ENCODE measurements around the gene GASK1A.

The GASK1A gene

DNA sequence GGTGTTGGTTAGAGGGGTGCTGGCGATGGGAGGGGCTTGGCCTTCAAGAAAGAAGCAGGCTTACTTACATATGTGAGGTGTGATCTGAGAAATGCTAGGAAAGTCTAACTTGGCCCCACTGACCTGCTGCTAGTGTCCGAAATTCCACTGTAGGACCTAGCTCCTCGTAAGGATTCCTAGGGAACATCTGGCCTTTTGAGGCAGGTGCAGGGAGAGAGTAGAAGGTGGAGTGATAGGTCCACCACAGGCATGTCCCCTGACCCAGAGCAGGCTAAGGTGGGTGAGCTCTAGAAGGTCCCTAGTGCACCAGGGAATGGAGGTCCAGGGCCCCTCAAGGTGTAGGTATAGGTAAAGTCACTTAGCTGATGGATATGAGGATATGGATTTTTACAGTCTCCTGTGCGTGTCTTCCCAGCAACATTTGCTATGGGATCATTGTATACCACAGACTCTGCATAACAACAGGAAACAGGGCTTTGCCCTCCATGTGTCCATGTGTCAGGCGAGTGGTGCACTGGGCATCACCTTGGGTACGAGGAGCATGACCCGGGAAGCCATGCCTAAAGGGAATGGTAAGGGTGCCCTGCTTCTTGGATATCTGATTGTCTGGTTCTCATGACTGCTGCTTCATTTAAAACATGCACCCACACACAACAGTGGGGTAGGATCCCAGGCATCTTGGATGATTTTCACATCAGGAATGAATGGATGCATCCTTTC, 94.2 kb downstream of the GASK1A start:
- Histone ChIP-seq H3K4me3 (ENCODE audit: low read length) (no peak overlapping the region), H3K27ac (ENCODE audit: low read length) (no peak overlapping the region), H3K9ac (ENCODE audit: low read length) (no peak overlapping the region), H3K9me3 (ENCODE audit: control insufficient read depth, low read depth, low read length) (no peaks in the 10 kb centered on the region), H3K4me1 (ENCODE audit: control insufficient read depth, low read depth, low read length) (no peaks in the 10 kb centered on the region), H3K27me3 (ENCODE audit: control insufficient read depth, insufficient read depth, low read length) (no peaks in the 10 kb centered on the region), H3K36me3 (ENCODE audit: control insufficient read depth, low read depth, low read length) (no peaks in the 10 kb centered on the region)

DNA sequence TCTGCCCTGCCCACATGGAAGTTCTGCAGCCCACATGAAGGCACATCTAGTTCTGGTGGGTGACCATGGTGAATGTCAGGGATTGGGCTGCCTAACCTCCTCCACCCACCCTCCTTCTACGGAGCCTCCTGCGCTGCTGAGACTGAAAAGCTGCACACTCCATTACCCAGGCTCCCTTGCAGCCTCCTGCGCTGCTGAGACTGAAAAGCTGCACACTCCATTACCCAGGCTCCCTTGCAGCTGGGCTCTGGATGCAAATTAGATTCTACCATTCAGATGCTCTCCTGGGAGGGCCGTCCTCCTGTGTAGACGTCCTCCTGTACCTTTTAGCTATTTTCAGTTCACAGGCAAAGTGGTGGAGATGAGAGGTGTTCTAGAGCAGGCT, 94.7 kb downstream of the GASK1A start:
- Histone ChIP-seq H3K36me3 (ENCODE audit: control insufficient read depth, low read depth, low read length) (peaks cover 4% of the 10 kb centered on the region), H3K27ac (ENCODE audit: low read length) (no peak overlapping the region), H3K27me3 (ENCODE audit: control insufficient read depth, insufficient read depth, low read length) (no peaks in the 10 kb centered on the region), H3K9me3 (ENCODE audit: control insufficient read depth, low read depth, low read length) (no peaks in the 10 kb centered on the region), H3K9ac (ENCODE audit: low read length) (no peak overlapping the region), H3K4me1 (ENCODE audit: control insufficient read depth, low read depth, low read length) (no peaks in the 10 kb centered on the region), H3K4me3 (ENCODE audit: low read length) (no peak overlapping the region)

- Histone ChIP-seq H3K36me3 (ENCODE audit: control insufficient read depth, low read depth, low read length) (peaks cover 8% of the 10 kb centered on the region), H3K9me3 (ENCODE audit: control insufficient read depth, low read depth, low read length) (no peaks in the 10 kb centered on the region), H3K4me3 (ENCODE audit: low read length) (no peak overlapping the region), H3K9ac (ENCODE audit: low read length) (no peak overlapping the region), H3K27me3 (ENCODE audit: control insufficient read depth, insufficient read depth, low read length) (no peaks in the 10 kb centered on the region), H3K27ac (ENCODE audit: low read length) (no peak overlapping the region), H3K4me1 (ENCODE audit: control insufficient read depth, low read depth, low read length) (no peaks in the 10 kb centered on the region)
Measured at GRCh38 chr3:43074482-43074881, 95.4 kb downstream of the GASK1A start.

DNA sequence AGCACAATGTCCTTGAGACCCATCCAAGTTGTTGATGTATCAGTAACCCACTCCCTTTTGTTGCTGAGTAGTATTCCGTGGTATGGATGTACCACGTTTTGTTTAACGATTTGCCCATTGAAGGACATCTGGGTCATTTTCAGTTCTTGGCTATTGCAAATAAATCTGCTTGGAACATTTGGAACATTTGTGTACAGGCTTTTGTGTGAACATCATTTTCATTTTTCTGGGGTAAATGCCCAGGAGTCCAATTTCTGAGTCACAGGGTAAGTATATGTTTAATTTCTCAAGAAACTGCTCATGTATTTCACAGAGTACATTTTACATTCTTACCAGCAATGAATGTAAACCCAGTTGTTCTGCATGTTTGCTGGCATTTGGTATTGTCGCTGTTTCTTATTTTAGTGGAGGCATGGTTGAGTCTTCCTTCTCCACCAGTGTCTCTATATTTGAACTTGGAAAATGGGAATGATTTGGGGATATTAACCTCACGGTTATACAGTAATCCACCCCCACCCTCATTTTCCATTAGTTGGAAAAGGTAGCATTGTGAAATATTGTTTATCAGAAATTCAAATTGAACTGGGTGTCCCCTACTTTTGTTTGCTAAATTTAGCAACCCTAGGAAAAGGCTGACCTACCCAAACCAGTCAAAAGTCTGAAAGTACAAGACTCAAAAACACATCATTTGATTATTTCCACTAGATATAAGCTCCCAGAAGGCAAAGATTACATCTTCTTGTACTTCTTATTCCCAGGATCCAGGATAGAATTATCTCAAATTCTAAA, 96.0 kb downstream of the GASK1A start:
- Histone ChIP-seq H3K4me3 (ENCODE audit: low read length) (no peak overlapping the region), H3K9me3 (ENCODE audit: control insufficient read depth, low read depth, low read length) (no peaks in the 10 kb centered on the region), H3K36me3 (ENCODE audit: control insufficient read depth, low read depth, low read length) (peaks cover 9% of the 10 kb centered on the region), H3K4me1 (ENCODE audit: control insufficient read depth, low read depth, low read length) (no peaks in the 10 kb centered on the region), H3K27me3 (ENCODE audit: control insufficient read depth, insufficient read depth, low read length) (no peaks in the 10 kb centered on the region), H3K9ac (ENCODE audit: low read length) (no peak overlapping the region), H3K27ac (ENCODE audit: low read length) (no peak overlapping the region)

DNA sequence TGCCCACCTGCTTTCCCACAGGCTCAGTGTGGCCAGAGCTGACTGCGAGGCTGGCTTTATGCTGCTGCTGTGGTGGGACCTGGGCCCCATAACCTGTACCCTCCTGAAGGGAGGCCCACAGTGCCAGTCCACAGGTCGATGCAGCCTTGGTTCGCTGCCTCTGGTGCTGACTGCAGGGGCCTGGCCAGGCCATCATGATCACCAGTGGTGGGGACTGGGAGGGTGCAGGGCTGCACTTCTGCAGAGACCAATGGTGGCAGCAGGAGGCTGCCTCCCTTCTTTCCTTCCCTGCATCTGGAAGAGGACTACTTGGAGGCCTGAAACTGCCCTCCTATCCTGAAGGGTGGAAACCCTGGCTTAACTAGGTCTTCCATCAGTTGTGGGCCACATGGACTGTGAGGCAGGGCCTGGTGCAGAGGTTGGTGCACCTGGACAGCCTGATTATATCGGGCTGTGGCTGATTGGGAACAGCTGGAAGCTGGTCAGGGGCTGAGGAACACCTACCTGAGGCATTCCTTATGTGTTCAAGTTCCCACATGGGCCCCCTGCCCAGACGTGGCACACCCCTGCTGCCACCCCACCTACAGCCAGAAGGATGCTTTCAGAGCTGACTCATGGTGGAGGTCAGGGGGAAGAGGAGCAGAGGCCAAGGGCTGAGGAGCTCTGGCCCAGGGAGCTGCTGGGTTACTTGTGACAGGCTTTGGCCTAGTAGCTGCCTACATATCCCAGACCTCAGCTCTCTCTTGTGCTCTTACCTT, 97.0 kb downstream of the GASK1A start:
- H3K36me3 ChIP-seq (ENCODE audit: control insufficient read depth, low read depth, low read length): peaks cover 16% of the 10 kb centered on the region

GRCh38 chr3:43076857-43077256, 97.7 kb downstream of the GASK1A start:
- Histone ChIP-seq H3K4me3 (ENCODE audit: low read length) (no peak overlapping the region), H3K9ac (ENCODE audit: low read length) (no peak overlapping the region), H3K4me1 (ENCODE audit: control insufficient read depth, low read depth, low read length) (no peaks in the 10 kb centered on the region), H3K36me3 (ENCODE audit: control insufficient read depth, low read depth, low read length) (peaks cover 16% of the 10 kb centered on the region), H3K27ac (ENCODE audit: low read length) (no peak overlapping the region), H3K27me3 (ENCODE audit: control insufficient read depth, insufficient read depth, low read length) (no peaks in the 10 kb centered on the region), H3K9me3 (ENCODE audit: control insufficient read depth, low read depth, low read length) (no peaks in the 10 kb centered on the region)

More for the DNA sequence above, 97.0 kb downstream of the GASK1A start:
- Histone ChIP-seq H3K27me3 (ENCODE audit: control insufficient read depth, insufficient read depth, low read length) (no peaks in the 10 kb centered on the region), H3K9ac (ENCODE audit: low read length) (no peak overlapping the region), H3K9me3 (ENCODE audit: control insufficient read depth, low read depth, low read length) (no peaks in the 10 kb centered on the region), H3K27ac (ENCODE audit: low read length) (no peak overlapping the region), H3K4me1 (ENCODE audit: control insufficient read depth, low read depth, low read length) (no peaks in the 10 kb centered on the region), H3K4me3 (ENCODE audit: low read length) (no peak overlapping the region)

GRCh38 chr3:43077261-43077660, 98.2 kb downstream of the GASK1A start:
- Histone ChIP-seq H3K9ac (ENCODE audit: low read length) (no peak overlapping the region), H3K4me1 (ENCODE audit: control insufficient read depth, low read depth, low read length) (no peaks in the 10 kb centered on the region), H3K4me3 (ENCODE audit: low read length) (no peak overlapping the region), H3K27ac (ENCODE audit: low read length) (no peak overlapping the region), H3K36me3 (ENCODE audit: control insufficient read depth, low read depth, low read length) (peaks cover 16% of the 10 kb centered on the region), H3K9me3 (ENCODE audit: control insufficient read depth, low read depth, low read length) (no peaks in the 10 kb centered on the region), H3K27me3 (ENCODE audit: control insufficient read depth, insufficient read depth, low read length) (no peaks in the 10 kb centered on the region)

GRCh38 chr3:43077707-43078106, 98.6 kb downstream of the GASK1A start:
- H3K36me3 ChIP-seq (ENCODE audit: control insufficient read depth, low read depth, low read length): peaks cover 16% of the 10 kb centered on the region
- no peaks in the 10 kb centered on the region for H3K27me3 ChIP-seq (ENCODE audit: control insufficient read depth, insufficient read depth, low read length)
- H3K9ac ChIP-seq (ENCODE audit: low read length): no peak overlapping the region
- H3K4me3 ChIP-seq (ENCODE audit: low read length): no peak overlapping the region
- H3K4me1 ChIP-seq (ENCODE audit: control insufficient read depth, low read depth, low read length): no peaks in the 10 kb centered on the region
- H3K27ac ChIP-seq (ENCODE audit: low read length): no peak overlapping the region
- no peaks in the 10 kb centered on the region for H3K9me3 ChIP-seq (ENCODE audit: control insufficient read depth, low read depth, low read length)

- peaks cover 16% of the 10 kb centered on the region for H3K36me3 ChIP-seq (ENCODE audit: control insufficient read depth, low read depth, low read length)
- H3K9me3 ChIP-seq (ENCODE audit: control insufficient read depth, low read depth, low read length): no peaks in the 10 kb centered on the region
Measured at GRCh38 chr3:43079536-43080332, 100.6 kb downstream of the GASK1A start.

GRCh38 chr3:43080726-43081568, 101.8 kb downstream of the GASK1A start:
- H3K4me1 ChIP-seq (ENCODE audit: control insufficient read depth, low read depth, low read length): no peaks in the 10 kb centered on the region
- no peaks in the 10 kb centered on the region for H3K27me3 ChIP-seq (ENCODE audit: control insufficient read depth, insufficient read depth, low read length)
- no peak overlapping the region for H3K9ac ChIP-seq (ENCODE audit: low read length)

More at GRCh38 chr3:43079536-43080332, 100.6 kb downstream of the GASK1A start:
- Histone ChIP-seq H3K27ac (ENCODE audit: low read length) (no peak overlapping the region), H3K9ac (ENCODE audit: low read length) (no peak overlapping the region), H3K4me1 (ENCODE audit: control insufficient read depth, low read depth, low read length) (no peaks in the 10 kb centered on the region), H3K27me3 (ENCODE audit: control insufficient read depth, insufficient read depth, low read length) (no peaks in the 10 kb centered on the region), H3K4me3 (ENCODE audit: low read length) (no peak overlapping the region)

More at GRCh38 chr3:43080726-43081568, 101.8 kb downstream of the GASK1A start:
- Histone ChIP-seq H3K27ac (ENCODE audit: low read length) (no peak overlapping the region), H3K9me3 (ENCODE audit: control insufficient read depth, low read depth, low read length) (no peaks in the 10 kb centered on the region), H3K36me3 (ENCODE audit: control insufficient read depth, low read depth, low read length) (peaks cover 16% of the 10 kb centered on the region), H3K4me3 (ENCODE audit: low read length) (no peak overlapping the region)
